Retina (tissue), 1 donor: ENCODE results near the gene ATP2C2.

Experiments used
- DNase-seq: peaks from one replicate; pipeline ENCODE4 v3.0.0-alpha.2; 2016

The ATP2C2 gene

DNA sequence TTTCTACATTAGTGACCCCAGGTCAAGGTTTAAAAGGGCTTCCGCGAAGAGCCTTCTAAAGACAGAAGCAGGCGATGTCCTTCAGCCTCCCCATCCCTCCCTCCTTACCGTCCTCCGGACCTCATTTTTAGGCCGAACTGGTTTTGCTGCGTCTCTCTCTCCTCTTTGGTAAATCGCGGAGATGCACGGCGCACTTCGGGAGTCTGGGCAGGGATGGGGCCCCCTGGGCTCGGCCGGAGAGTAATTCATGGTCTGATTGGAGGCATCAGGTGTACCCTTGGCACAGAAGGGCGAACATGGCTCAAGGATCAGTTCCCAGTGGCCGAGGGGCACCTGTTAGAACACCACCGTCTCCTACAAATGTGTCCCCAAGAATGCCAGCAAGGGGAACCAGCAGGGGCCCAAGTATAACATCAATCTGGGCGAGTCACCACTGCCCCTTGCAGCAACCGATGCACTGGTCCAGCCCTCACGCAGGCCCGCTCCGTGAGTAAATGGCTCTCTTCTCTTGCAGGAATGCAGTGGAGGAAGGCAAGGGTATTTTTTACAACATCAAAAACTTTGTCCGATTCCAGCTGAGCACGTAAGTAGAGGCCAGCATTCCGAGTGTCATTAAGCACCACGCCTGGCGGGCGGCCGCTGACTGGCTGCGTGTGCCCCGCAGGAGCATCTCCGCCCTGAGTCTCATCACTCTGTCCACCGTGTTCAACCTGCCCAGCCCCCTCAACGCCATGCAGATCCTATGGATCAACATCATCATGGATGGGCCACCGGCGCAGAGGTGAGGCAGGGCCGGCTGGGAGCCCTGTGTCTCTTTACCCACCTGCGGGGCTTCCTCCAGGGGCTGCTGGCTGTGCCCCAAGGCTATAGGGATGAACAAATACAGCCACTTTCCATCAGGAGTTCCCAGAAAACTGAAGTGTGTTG is 90.5 kb downstream of the ATP2C2 start:
- DNase-seq: no peak

- no peak for DNase-seq
These were observed 91.2 kb downstream of the ATP2C2 start for GRCh38 chr16:84459533-84459894.

GRCh38 chr16:84459941-84460405 is 91.6 kb downstream of the ATP2C2 start:
- peak; percentile 39 for DNase-seq

- no peak for DNase-seq
These were observed 92.2 kb downstream of the ATP2C2 start for GRCh38 chr16:84460406-84461028.

DNA sequence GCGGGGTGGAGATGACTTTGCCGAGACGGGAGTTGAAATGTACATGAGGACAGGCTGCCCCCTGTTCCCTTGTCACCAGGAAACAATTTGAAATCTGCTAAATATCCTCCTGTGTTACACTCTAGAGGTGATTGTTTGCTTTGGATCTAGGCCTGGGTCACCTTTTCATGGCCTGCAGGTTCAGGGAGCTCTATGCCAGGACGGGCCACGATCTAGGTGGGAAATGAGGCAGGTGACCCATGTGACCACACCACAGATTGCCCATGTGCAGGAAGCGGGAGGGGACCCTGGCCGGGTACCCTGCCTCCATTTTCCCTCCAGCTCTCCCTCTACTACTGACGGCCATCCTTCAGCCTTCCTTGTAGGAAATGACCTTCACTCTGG is 92.7 kb downstream of the ATP2C2 start:
- DNase-seq: no peak

- no peak for DNase-seq
These were observed 93.3 kb downstream of the ATP2C2 start for GRCh38 chr16:84461413-84462295.

GRCh38 chr16:84462296-84463210 is 94.2 kb downstream of the ATP2C2 start:
- no peak for DNase-seq

DNA sequence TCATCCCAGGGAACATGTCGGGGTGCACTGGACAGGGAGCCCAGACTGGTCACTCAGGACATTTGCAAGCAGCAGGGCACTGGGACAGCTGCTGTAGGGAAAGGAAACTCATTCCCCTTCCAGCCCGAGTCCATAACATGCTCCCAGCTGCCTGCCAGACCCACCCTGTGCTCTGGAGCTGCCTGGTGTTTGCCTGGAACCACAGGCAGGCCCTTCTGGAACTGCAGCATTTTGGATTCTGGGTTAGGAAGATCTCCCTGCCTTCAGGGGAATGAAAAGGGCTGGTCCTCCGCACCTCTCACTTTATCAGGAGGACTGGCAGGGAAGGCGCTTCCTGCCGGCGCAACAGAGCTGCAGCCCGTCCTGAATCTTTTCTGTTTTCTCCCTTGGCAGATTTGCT is 94.9 kb downstream of the ATP2C2 start:
- no peak for DNase-seq

GRCh38 chr16:84464116-84464515 is 95.8 kb downstream of the ATP2C2 start:
- no peak for DNase-seq

DNA sequence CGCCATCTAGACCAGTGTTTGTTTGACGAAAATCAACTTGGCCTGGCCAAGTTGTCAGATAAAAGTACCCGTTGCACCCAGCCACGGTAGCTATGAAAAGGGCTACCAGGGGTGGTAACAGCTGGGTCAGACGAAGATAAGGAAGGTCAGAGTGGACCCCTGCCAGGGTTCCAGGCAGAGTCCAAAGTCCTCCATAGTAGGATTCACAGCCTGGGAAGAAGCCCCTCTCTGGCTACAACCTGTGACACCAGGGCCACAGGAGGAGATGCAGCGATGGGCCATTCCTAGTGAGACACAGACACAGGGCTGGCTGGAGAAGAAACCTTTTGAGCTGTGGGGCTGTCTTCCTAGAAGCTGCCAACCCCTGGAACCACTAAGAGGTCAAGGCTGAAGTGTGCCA is 96.8 kb downstream of the ATP2C2 start:
- DNase-seq: no peak

GRCh38 chr16:84466692-84467091 is 98.4 kb downstream of the ATP2C2 start:
- DNase-seq: no peak

DNA sequence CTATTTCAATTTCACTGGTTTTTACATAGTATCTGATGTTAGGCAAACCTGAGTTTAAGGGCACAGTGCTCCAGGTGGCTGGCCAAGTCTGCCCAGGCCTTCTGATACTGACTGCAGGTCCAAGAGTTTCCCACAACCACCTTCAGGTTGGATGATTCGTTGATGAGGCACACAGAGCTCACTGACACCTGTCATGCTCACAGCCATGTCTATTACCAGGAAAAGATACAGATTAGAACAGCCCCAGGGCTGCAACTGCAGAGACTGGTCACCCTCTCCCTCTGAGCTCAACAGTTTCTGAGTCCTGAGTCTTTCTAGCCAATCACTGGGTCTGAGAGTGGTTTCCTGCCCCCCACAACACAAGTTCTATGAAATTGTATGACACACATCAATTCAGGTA is 98.9 kb downstream of the ATP2C2 start:
- no peak for DNase-seq

- no peak for DNase-seq
These were observed 99.4 kb downstream of the ATP2C2 start for GRCh38 chr16:84467709-84468108.

- no peak for DNase-seq
These were observed 103.0 kb downstream of the ATP2C2 start for GRCh38 chr16:84471316-84471715.

DNA sequence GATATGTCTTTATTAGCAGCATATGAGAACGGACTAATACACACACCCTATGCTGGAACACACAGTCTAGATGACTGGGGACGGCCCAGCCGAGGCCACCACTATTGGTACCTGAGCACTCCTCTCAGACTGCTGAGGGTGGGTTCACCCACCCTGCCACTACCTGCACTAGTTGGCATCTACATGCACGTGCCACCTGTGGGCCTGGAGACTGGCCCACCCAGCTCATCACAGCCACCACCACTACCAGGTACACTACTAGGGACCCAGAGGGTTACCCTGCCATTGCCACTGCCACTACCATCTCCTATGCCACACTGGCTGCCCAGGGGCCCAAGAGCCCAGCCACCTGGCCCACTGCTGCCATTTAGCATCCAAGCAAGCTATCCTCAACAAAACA is 103.6 kb downstream of the ATP2C2 start:
- no peak for DNase-seq

- no peak for DNase-seq
These were observed 107.4 kb downstream of the ATP2C2 start for GRCh38 chr16:84475643-84476240.

DNA sequence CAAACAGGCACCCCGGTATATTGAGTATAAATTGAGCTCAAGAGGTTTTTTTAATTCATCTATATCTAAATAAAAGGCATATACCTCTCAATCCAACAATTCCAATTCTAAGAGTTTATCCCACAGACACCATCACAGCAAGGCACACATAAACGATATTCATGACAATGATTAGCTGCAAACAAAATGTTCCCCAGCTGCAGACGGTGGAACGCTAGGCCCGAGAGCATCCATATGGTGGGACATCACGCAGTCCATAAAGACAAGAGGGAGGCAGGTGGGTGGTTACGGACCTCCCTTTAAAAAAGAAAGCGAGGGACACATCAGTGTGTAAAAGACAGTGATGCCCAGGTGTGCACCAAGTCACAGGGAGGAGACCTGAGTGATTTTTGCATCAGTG is 108.1 kb downstream of the ATP2C2 start:
- no peak for DNase-seq

DNA sequence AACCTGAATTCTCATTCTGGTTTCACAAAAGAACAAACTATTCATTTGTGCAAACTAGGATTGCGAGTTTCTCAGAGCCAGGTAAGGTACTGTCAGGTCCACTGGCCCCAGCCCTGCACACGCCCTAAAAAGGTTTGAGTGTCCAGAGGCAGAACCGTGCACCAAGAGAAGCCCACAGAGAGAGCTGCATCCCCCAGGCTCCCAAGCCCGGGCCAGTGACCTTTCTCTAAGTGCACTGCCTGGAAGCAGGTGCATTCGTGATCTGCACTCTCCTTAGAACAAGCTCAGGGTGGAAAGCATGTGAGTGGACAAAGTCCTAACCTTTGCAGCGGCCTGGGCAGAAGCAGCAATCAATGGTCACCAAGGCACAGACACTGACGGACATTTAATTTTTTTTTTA is 109.3 kb downstream of the ATP2C2 start:
- no peak for DNase-seq

DNA sequence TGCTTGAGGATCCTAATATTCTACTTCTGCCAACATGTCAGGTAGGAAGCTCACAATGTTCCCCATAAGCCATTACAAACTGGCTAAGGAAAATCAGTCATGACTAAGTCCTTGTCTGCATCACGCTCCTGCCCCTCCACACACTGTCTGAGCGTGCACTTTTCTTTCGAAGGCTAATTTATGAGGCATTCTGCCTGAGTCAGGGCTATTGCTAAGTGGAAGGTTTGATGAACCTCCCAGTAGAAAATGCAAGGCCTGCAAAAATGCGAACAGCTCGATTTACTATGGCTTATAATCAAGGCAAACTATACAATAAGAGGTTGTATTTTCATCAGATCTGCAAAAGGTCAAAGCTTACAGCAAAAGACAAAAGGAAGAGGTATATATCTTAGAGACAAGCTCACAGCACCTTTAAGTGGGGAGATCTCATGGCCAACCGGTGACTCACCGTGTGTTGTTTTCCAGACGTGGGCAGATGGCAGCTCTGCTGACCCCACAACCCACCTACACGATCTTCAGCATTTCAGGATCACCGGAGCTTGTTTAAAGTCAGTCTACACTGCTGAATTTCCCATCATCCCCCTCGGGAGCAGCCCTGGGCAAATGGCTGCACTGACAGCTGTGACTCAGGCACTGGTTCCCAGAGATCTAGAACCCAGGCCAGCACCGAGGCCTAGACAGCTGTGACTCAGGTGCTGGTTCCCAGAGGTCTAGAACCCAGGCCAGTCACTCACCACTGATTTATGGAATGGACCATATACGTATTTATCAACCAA is 110.0 kb downstream of the ATP2C2 start:
- DNase-seq: no peak

DNA sequence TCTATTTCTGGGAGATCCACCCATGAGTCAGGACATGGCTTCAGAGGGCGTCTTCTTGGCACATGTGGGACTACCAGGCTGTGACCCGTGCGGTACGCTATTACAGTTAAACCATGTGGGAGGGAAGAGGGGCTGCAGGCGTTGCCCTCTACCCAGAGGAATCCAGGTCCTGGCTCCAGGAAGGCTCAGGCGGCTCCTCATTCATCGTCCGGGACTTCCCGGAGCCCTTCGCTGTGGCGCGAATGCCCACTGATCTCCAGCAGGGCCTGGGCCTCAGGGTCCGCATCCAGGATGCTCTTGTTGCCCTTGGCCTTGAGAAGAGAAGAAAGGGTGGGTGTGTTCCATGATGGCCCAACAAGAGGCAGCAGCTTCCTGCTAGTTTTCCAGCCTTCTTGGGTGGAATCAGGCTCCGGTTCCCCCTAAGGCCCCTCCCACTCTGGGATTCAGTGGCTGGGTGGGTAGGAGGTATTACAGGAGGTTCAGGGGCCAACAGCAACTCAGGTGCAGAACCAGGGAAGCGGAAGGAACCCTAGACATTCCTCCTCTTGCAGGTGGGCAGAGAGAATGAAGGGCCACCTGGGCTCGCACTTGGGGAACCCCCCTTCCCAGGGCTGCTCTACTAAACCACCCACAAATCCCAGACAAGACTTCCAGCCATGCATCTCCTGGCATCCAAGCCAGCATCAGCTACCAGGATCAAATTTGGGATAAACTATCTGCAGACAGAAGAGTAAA is 111.5 kb downstream of the ATP2C2 start:
- no peak for DNase-seq
